HEK293T (cell line): Measurements from ENCODE around the gene CACNG6.

Source experiments
- CTCF ChIA-PET: fragments of 350-600 bp; formaldehyde crosslinking; extraction: SDS; loops from one replicate; lab custom pipeline; 2021; ENCODE audit warnings: antibody characterized with exemption, inconsistent platforms; lab: Yijun Ruan, JAX
- POLR2A ChIA-PET: fragments of 350-600 bp; formaldehyde crosslinking; extraction: SDS; loops from one replicate; lab custom pipeline; 2020; ENCODE audit warnings: antibody characterized with exemption, inconsistent platforms; lab: Yijun Ruan, JAX
- DNase-seq: peaks from one replicate; pipeline ENCODE4 v3.0.0; 2012; ENCODE audit warnings: mixed read lengths; ENCODE audit errors: extremely low spot score
- ARNT ChIP-seq: fragments of 450-650 bp; IDR thresholded peaks from 2 replicates; pipeline ENCODE4 v1.6.1; 2017; ENCODE audit warnings: mild to moderate bottlenecking
- BHLHE40 ChIP-seq: fragments of 450-650 bp; IDR thresholded peaks from 2 replicates; pipeline ENCODE4 v1.6.1; 2016; ENCODE audit warnings: mild to moderate bottlenecking, moderate library complexity, borderline replicate concordance
- CTBP1 ChIP-seq: fragments of 450-650 bp; IDR thresholded peaks from 2 replicates; pipeline ENCODE4 v1.6.1; 2016; ENCODE audit warnings: borderline replicate concordance
- ELF4 ChIP-seq: fragments of 450-650 bp; IDR thresholded peaks from 2 replicates; pipeline ENCODE4 v1.6.1; 2017; ENCODE audit warnings: antibody characterized with exemption
- FOXA1 ChIP-seq: fragments of 450-650 bp; IDR thresholded peaks from 2 replicates; pipeline ENCODE4 v1.6.1; 2016; ENCODE audit warnings: mild to moderate bottlenecking
- FOXK2 ChIP-seq: fragments of 450-650 bp; IDR thresholded peaks from 2 replicates; pipeline ENCODE4 v1.6.1; 2016; ENCODE audit warnings: mild to moderate bottlenecking
- FOXM1 ChIP-seq: fragments of 450-650 bp; IDR thresholded peaks from 2 replicates; pipeline ENCODE4 v1.6.1; 2017; ENCODE audit warnings: mild to moderate bottlenecking, borderline replicate concordance
- HDGF ChIP-seq: fragments of 450-650 bp; IDR thresholded peaks from 2 replicates; pipeline ENCODE4 v1.6.1; 2017; ENCODE audit warnings: antibody characterized with exemption, borderline replicate concordance
- L3MBTL2 ChIP-seq: fragments of 450-650 bp; conservative IDR thresholded peaks from 2 replicates; pipeline ENCODE4 v1.6.1; 2016; ENCODE audit warnings: mild to moderate bottlenecking
- LEF1 ChIP-seq: fragments of 450-650 bp; IDR thresholded peaks from 2 replicates; pipeline ENCODE4 v1.6.1; 2017; ENCODE audit warnings: mild to moderate bottlenecking, borderline replicate concordance
- NFRKB ChIP-seq: fragments of 450-650 bp; IDR thresholded peaks from 2 replicates; pipeline ENCODE4 v1.6.1; 2016; ENCODE audit warnings: mild to moderate bottlenecking, moderate library complexity
- SP1 ChIP-seq: fragments of 450-650 bp; IDR thresholded peaks from 2 replicates; pipeline ENCODE4 v1.6.1; 2017
- SUZ12 ChIP-seq: fragments of 450-650 bp; IDR thresholded peaks from 2 replicates; pipeline ENCODE4 v1.6.1; 2016; ENCODE audit warnings: mild to moderate bottlenecking
- TARDBP ChIP-seq: fragments of 450-650 bp; IDR thresholded peaks from 2 replicates; pipeline ENCODE4 v1.6.1; 2016
- ZNF384 ChIP-seq: fragments of 450-650 bp; IDR thresholded peaks from 2 replicates; pipeline ENCODE4 v1.6.1; 2016
- TF ChIP-seq, protein P1 (sequence below): fragments of 450-650 bp; IDR thresholded peaks from 2 replicates; pipeline ENCODE4 v1.6.1; 2016

CACNG6 gene

DNA sequence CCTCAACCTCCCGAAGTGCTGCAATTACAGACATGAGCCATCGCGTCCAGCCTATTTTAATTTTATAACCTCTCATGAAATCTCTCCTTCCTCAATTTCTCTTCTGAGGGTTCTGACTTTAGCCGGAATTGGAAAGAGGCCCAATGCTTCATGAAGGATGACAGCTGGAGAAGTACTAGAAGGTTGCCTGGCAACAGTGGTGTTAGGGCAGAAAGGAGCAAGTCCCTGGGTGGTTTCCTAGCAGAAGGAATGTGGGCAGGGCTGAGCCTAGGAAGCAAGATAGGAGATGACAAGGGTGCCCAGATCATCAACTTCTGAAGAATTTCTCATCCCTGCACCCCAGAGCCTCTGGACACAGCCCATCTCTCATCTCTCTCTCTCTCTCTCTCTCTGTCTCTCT lies 25.8 kb downstream of the CACNG6 start:
- ChIA-PET CTCF (interaction anchor here (0.6 to 1.2 kb wide), 3 partner anchors 224 to 1247 kb away, joined by 3 to 5 read pairs (median 3); no protein-coding TSS in a partner anchor), POLR2A (interaction anchor here (1.0 kb wide), 1 partner anchor 37 kb away, joined by 4 read pairs; no protein-coding TSS in a partner anchor)
- DNase-seq, result no peak
- TF ChIP-seq ELF4, result no peak
- no peak for TF ChIP-seq FOXK2
- no peak for TF ChIP-seq LEF1
- TF ChIP-seq ZNF384, result no peak
- no peak for TF ChIP-seq L3MBTL2
- TF ChIP-seq FOXA1, result no peak
- TF ChIP-seq, protein P1, sequence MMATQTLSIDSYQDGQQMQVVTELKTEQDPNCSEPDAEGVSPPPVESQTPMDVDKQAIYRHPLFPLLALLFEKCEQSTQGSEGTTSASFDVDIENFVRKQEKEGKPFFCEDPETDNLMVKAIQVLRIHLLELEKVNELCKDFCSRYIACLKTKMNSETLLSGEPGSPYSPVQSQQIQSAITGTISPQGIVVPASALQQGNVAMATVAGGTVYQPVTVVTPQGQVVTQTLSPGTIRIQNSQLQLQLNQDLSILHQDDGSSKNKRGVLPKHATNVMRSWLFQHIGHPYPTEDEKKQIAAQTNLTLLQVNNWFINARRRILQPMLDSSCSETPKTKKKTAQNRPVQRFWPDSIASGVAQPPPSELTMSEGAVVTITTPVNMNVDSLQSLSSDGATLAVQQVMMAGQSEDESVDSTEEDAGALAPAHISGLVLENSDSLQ, result no peak
- TF ChIP-seq BHLHE40, result no peak
- no peak for TF ChIP-seq SUZ12

DNA sequence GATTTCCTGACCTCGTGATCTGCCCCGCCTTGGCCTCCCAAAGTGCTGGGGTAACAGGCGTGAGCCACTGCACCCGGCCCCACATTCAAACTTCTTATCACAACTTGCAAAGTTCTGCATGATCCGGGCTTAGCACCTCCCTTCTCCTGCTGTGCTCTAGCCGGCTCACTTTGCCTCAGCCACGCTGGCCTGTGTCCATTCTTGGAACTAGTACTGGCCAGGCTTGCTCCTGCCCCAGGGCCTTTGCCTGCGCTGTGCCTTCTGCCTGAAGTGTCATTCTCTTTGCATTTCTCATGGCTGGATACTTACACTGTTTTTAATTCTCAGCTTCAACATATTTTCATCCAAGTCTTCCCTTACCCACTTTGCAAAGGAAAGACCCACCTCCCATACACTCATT lies 29.9 kb downstream of the CACNG6 start:
- TF ChIP-seq SUZ12 (no peak), TARDBP (no peak), NFRKB (no peak), ARNT (no peak), L3MBTL2 (no peak), ZNF384 (no peak), CTBP1 (no peak), ELF4 (no peak), LEF1 (no peak), BHLHE40 (no peak), FOXA1 (no peak), FOXK2 (no peak), FOXM1 (no peak), HDGF (no peak), SP1 (no peak)
- TF ChIP-seq, protein P1, result no peak
- ChIA-PET CTCF (no interaction called here), POLR2A (interaction anchor here (1.1 kb wide), 1 partner anchor 41 kb away, joined by 5 read pairs; no protein-coding TSS in a partner anchor)
- no peak for DNase-seq

DNA sequence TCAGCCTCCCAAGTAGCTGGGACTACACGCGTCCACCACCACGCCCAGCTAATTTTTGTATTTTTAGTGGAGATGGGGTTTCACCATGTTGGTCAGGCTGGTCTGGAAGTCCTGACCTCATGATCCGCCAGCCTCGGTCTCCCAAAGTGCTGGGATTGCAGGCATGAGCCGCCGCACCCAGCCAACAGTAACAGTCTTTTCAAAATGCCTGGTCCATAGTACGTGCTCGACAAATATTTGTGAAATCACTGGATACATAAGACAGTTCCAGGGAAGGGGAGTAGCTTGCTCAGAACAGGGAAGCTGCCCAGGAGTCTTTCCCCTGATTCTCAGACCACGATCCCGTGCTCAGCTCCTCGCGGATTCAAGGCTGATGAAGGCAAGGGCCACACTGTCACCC lies 30.5 kb downstream of the CACNG6 start:
- TF ChIP-seq FOXA1 (no peak), FOXM1 (no peak), FOXK2 (no peak), SP1 (no peak), SUZ12 (no peak), LEF1 (no peak), HDGF (no peak)
- CTCF ChIA-PET, result interaction anchor here (0.5 kb wide), 1 partner anchor 243 kb away, joined by 3 read pairs; no protein-coding TSS in a partner anchor
- POLR2A ChIA-PET, result no interaction called here
- no peak for DNase-seq

DNA sequence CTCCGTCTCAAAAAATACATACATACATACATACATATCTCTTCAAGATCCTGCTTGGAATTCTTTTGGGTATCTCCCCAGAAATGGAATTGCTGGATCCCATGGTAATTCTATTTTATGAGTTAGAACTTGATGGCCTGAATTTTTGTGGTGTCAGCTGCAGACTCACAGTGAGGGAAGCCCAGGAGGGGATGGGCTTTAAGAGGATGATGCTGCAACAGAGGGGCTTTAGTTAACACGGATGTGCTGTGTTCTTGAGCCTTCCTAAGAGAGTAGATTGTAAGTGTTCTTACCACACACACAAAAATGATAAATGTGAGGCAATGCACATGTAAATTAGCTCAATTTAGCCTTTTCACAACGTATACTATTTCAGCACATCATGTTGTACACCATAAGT lies 31.8 kb downstream of the CACNG6 start:
- POLR2A ChIA-PET, result interaction anchor here (2.4 kb wide), 1 partner anchor 43 kb away, joined by 21 read pairs; no protein-coding TSS in a partner anchor
- TF ChIP-seq, protein P1, result no peak
- TF ChIP-seq FOXA1, result no peak
- no peak for TF ChIP-seq HDGF
- no peak for TF ChIP-seq CTBP1
- CTCF ChIA-PET, result interaction anchor here (1.0 to 2.0 kb wide), 6 partner anchors 42 to 230 kb away, joined by 3 to 11 read pairs (median 6); no protein-coding TSS in a partner anchor
- DNase-seq, result no peak

DNA sequence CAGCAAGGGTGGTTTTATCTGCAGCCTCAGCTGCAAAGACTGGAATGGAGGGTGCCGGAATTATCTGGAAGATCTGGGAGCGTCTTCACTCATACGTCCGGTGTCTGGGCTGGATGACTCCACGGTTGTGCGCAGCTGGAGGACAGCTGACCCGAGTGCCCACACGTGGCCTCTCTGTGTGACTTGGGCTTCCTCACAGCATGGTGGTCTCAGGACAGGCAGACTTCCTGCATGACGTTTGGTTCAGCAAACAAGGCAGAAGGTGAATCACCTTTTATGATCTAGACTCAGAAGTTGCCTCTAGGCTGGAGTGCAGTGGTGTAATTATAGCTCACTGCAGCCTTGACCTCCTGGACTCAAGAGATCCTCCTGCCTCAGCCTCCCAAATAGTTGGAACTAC lies 33.2 kb downstream of the CACNG6 start:
- CTCF ChIA-PET, result interaction anchor here (0.8 to 2.0 kb wide), 5 partner anchors 77 to 173 kb away, joined by 3 to 11 read pairs (median 5); partner anchors contain the start of gene MYADM
- POLR2A ChIA-PET, result interaction anchor here (2.4 kb wide), 1 partner anchor 44 kb away, joined by 21 read pairs; no protein-coding TSS in a partner anchor
- no peak for DNase-seq
- no peak for TF ChIP-seq FOXA1
- no peak for TF ChIP-seq SUZ12
- TF ChIP-seq ZNF384, result no peak
- no peak for TF ChIP-seq HDGF
- no peak for TF ChIP-seq L3MBTL2
- no peak for TF ChIP-seq BHLHE40
- no peak for TF ChIP-seq CTBP1
- no peak for TF ChIP-seq SP1
- TF ChIP-seq FOXK2, result no peak
- TF ChIP-seq LEF1, result no peak
- no peak for TF ChIP-seq NFRKB
- TF ChIP-seq, protein P1, result no peak
- no peak for TF ChIP-seq TARDBP
- no peak for TF ChIP-seq ARNT
- TF ChIP-seq FOXM1, result no peak
- no peak for TF ChIP-seq ELF4

DNA sequence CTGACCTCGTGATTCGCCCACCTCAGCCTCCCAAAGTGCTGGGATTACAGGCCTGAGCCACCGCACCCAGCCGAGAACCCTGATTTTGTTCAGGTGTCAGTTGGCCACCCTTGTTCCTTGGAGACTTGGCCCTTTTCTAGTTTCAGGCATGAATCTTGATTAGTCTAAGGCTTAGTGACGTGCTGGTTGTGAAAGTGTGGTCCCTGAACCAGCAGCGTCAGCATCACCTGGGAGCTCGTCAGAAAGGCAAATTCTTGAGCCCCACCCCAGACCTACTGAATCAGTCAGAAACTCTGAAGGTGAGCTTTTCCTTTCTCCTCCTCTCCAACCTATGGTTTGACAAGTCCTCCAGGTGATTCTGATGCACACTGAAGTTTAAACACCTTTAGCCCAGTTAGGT lies 35.2 kb downstream of the CACNG6 start:
- TF ChIP-seq ARNT (no peak), L3MBTL2 (no peak), ELF4 (no peak), BHLHE40 (no peak), CTBP1 (no peak), SUZ12 (no peak), ZNF384 (no peak), NFRKB (no peak), LEF1 (no peak), FOXK2 (no peak), SP1 (no peak), TARDBP (no peak), FOXM1 (no peak), HDGF (no peak), FOXA1 (no peak)
- TF ChIP-seq, protein P1, result no peak
- ChIA-PET POLR2A (no interaction called here), CTCF (no interaction called here)
- no peak for DNase-seq
